MM.1S (cell line): ENCODE measurements around the gene SPATA22.

Source experiments
- DNase-seq: peaks from one replicate; pipeline ENCODE4 v3.0.0-alpha.2; 2015
- H2AFZ ChIP-seq: fragments of 300-600 bp; sonication (generic); 2 replicates; pipeline ENCODE4 v1.6.0; 2016; ENCODE audit warnings: antibody characterized with exemption, low read length
- H3F3A ChIP-seq: fragments of 300-600 bp; sonication (generic); 2 replicates; pipeline ENCODE4 v1.6.1; 2016; ENCODE audit warnings: mild to moderate bottlenecking, antibody characterized with exemption, low read length, moderate library complexity, mixed read lengths; ENCODE audit not compliant: insufficient read depth
- H3K27ac ChIP-seq: fragments of 300-600 bp; sonication (generic); 2 replicates; pipeline ENCODE4 v1.5.1; 2016; ENCODE audit warnings: mild to moderate bottlenecking, low read length
- H3K27me3 ChIP-seq: fragments of 300-600 bp; sonication (generic); replicated peaks from 2 replicates; pipeline ENCODE4 v1.6.0; 2016; ENCODE audit warnings: low read length; ENCODE audit not compliant: insufficient read depth
- H3K36me3 ChIP-seq: fragments of 300-600 bp; sonication (generic); replicated peaks from 2 replicates; pipeline ENCODE4 v1.6.1; 2016; ENCODE audit warnings: mild to moderate bottlenecking, low read length, mixed read lengths; ENCODE audit not compliant: insufficient read depth
- H3K4me1 ChIP-seq: fragments of 300-600 bp; sonication (generic); 2 replicates; pipeline ENCODE4 v1.6.1; 2016; ENCODE audit warnings: low read length, mixed read lengths
- H3K4me2 ChIP-seq: fragments of 300-600 bp; sonication (generic); 2 replicates; pipeline ENCODE4 v1.6.0; 2016; ENCODE audit warnings: low read depth, low read length
- H3K4me3 ChIP-seq: fragments of 300-600 bp; sonication (generic); 2 replicates; pipeline ENCODE4 v1.5.1; 2016; ENCODE audit warnings: low read length, mixed read lengths
- H3K79me2 ChIP-seq: fragments of 300-600 bp; sonication (generic); 2 replicates; pipeline ENCODE4 v1.6.1; 2016; ENCODE audit warnings: mixed run types, low read length, mixed read lengths
- H3K9ac ChIP-seq: fragments of 300-600 bp; sonication (generic); 2 replicates; pipeline ENCODE4 v1.6.1; 2016; ENCODE audit warnings: low read length, mixed read lengths
- H3K9me2 ChIP-seq: fragments of 300-600 bp; sonication (generic); replicated peaks from 2 replicates; pipeline ENCODE4 v1.6.1; 2016; ENCODE audit warnings: mild to moderate bottlenecking, low read length, mixed read lengths; ENCODE audit not compliant: insufficient read depth
- H3K9me3 ChIP-seq: fragments of 300-600 bp; sonication (generic); replicated peaks from 2 replicates; pipeline ENCODE4 v1.6.1; 2016; ENCODE audit warnings: mild to moderate bottlenecking, low read length, mixed read lengths; ENCODE audit not compliant: insufficient read depth
- H4K20me1 ChIP-seq: fragments of 300-600 bp; sonication (generic); 2 replicates; pipeline ENCODE4 v1.6.1; 2016; ENCODE audit warnings: mild to moderate bottlenecking, low read length, moderate library complexity, mixed read lengths; ENCODE audit not compliant: insufficient read depth
- EZH2 ChIP-seq: fragments of 300-600 bp; sonication (generic); optimal IDR thresholded peaks from 2 replicates; pipeline ENCODE3; 2017; ENCODE audit warnings: low read depth, mild to moderate bottlenecking, antibody characterized with exemption, low read length, mixed read lengths
- EZH2phosphoT487 ChIP-seq: fragments of 300-600 bp; sonication (generic); IDR thresholded peaks from 2 replicates; pipeline ENCODE4 v1.6.1; 2018; ENCODE audit warnings: antibody characterized with exemption, low read length
- TF ChIP-seq, protein P1 (sequence below): fragments of 300-600 bp; sonication (generic); IDR thresholded peaks from 2 replicates; pipeline ENCODE4 v1.5.1; 2016; ENCODE audit warnings: antibody characterized with exemption, low read length, mixed read lengths

The SPATA22 gene

DNA sequence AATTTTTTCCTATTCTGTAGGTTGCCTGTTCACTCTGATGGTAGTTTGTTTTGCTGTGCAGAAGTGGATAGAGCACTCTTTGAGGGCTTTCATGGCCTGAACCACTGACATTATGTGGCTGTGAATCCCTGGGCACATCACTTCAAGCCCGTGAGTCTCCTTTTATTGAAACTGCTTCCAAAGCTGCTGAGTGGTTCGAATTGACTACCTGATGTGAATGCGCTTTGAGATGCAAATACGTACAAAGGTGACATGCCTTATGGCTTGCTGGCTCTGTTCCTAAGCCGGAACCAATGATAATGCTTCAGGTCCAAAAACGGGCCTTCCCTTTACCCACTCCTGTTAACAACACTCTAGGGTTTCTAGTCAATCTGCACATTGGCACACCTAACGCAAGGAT, 38.5 kb upstream of the SPATA22 start:
- H3K4me2 ChIP-seq, result no peak overlapping the region
- no peaks in the 10 kb centered on the region for H3K9me3 ChIP-seq
- H3K4me3 ChIP-seq, result no peak overlapping the region
- no peaks in the 10 kb centered on the region for H3K9me2 ChIP-seq
- TF ChIP-seq EZH2phosphoT487 (no peak), EZH2 (no peak)
- TF ChIP-seq, protein P1, sequence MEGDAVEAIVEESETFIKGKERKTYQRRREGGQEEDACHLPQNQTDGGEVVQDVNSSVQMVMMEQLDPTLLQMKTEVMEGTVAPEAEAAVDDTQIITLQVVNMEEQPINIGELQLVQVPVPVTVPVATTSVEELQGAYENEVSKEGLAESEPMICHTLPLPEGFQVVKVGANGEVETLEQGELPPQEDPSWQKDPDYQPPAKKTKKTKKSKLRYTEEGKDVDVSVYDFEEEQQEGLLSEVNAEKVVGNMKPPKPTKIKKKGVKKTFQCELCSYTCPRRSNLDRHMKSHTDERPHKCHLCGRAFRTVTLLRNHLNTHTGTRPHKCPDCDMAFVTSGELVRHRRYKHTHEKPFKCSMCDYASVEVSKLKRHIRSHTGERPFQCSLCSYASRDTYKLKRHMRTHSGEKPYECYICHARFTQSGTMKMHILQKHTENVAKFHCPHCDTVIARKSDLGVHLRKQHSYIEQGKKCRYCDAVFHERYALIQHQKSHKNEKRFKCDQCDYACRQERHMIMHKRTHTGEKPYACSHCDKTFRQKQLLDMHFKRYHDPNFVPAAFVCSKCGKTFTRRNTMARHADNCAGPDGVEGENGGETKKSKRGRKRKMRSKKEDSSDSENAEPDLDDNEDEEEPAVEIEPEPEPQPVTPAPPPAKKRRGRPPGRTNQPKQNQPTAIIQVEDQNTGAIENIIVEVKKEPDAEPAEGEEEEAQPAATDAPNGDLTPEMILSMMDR, result no peak
- no peaks in the 10 kb centered on the region; the same call in 1 of the 2 replicates for H3K36me3 ChIP-seq
- no peaks in the 10 kb centered on the region for H3F3A ChIP-seq
- H3K27me3 ChIP-seq, result no peaks in the 10 kb centered on the region
- no peak overlapping the region for H3K9ac ChIP-seq
- no peak overlapping the region for H3K27ac ChIP-seq
- H3K79me2 ChIP-seq, result no peaks in the 10 kb centered on the region
- no peaks in the 10 kb centered on the region for H3K4me1 ChIP-seq
- DNase-seq, result no peak
- H2AFZ ChIP-seq, result no peak overlapping the region
- no peaks in the 10 kb centered on the region for H4K20me1 ChIP-seq

DNA sequence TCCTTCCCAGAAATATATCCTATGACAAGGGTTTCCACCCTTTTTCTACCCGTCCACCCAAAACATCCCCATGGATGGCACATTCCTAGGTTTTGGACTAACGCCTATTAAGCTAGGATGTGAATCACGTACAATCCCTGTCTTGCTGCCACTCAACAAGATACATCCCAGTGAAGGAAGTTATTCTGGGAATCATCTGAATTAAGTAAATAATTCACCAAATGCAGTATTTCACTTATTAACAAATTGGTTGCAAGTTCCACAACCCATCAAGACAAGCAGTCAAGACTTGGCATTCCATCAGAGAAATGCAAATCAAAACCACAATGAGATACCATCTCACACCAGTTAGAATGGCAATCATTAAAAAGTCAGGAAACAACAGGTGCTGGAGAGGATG, 36.2 kb upstream of the SPATA22 start:
- Histone ChIP-seq H3K27ac (no peak overlapping the region), H2AFZ (no peak overlapping the region), H3K4me3 (no peak overlapping the region), H3K9me3 (no peaks in the 10 kb centered on the region), H3F3A (no peaks in the 10 kb centered on the region), H3K4me1 (no peaks in the 10 kb centered on the region), H3K79me2 (no peaks in the 10 kb centered on the region), H3K36me3 (no peaks in the 10 kb centered on the region; the same call in 1 of the 2 replicates), H3K27me3 (no peaks in the 10 kb centered on the region), H4K20me1 (no peaks in the 10 kb centered on the region), H3K4me2 (no peak overlapping the region), H3K9me2 (no peaks in the 10 kb centered on the region), H3K9ac (no peak overlapping the region)
- TF ChIP-seq, protein P1, result no peak
- no peak for TF ChIP-seq EZH2
- DNase-seq, result no peak

DNA sequence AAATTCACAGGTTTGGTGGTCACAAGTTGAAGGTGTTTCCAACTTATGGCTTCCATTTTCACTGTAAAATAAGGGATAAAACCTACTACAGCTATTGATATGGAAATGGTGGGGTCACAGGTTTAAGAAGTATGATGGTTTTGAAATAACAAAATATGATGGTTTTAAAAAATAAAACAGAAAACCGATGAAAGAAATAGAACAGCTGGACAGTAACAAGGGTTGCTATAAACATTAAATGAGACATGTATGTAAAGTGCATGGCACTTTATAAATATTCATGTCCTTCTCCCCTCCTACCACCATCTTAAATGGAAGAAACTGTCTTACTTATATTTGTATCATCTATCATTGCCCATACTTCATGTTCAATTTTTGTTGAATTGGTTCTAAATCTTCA, 35.5 kb upstream of the SPATA22 start:
- H3K9me3 ChIP-seq, result no peaks in the 10 kb centered on the region
- no peaks in the 10 kb centered on the region for H3K27me3 ChIP-seq
- no peak for TF ChIP-seq EZH2
- TF ChIP-seq, protein P1, result no peak
- TF ChIP-seq EZH2phosphoT487, result no peak
- no peak overlapping the region for H3K4me2 ChIP-seq
- no peak overlapping the region for H3K27ac ChIP-seq
- H3K79me2 ChIP-seq, result no peaks in the 10 kb centered on the region
- no peaks in the 10 kb centered on the region for H3F3A ChIP-seq
- H3K36me3 ChIP-seq, result no peaks in the 10 kb centered on the region; the same call in 1 of the 2 replicates
- H3K9ac ChIP-seq, result no peak overlapping the region
- DNase-seq, result no peak
- H3K4me3 ChIP-seq, result no peak overlapping the region
- no peaks in the 10 kb centered on the region for H3K9me2 ChIP-seq
- H2AFZ ChIP-seq, result no peak overlapping the region
- no peaks in the 10 kb centered on the region for H4K20me1 ChIP-seq
- H3K4me1 ChIP-seq, result no peaks in the 10 kb centered on the region
